Islet precursor cell (in vitro differentiated cells): Measurements from ENCODE around the gene KRTAP8-1.

Source experiments
- DNase-seq: peaks from one replicate; pipeline ENCODE4 v3.0.0-alpha.2; 2018

KRTAP8-1 gene

DNA sequence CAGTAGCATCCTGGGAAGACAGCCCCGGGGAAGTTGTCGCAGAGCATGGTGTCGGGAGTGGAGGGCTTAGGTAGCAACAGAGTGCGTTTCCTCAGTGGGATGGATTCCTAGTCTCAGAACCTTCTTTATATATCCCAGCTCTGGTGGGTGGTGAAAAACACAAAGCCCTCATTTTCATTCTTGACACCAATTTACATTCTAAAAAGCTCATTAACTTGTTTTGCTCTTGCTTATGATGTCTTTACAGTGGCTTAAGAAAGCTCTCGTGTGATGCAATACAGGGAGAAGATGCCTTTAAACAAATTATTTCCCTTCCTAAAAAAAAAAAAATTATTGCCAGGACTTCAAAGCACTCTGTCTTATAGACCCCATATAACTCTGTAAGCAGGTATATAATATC, at the start of gene KRTAP8-1:
Gene KRTAP8-1, minus strand, starts transcription at position 101 of the 400 bp plus-strand sequence. Its CDS starts 54 bp downstream, at position 47.
- DNase-seq: no peak

DNA sequence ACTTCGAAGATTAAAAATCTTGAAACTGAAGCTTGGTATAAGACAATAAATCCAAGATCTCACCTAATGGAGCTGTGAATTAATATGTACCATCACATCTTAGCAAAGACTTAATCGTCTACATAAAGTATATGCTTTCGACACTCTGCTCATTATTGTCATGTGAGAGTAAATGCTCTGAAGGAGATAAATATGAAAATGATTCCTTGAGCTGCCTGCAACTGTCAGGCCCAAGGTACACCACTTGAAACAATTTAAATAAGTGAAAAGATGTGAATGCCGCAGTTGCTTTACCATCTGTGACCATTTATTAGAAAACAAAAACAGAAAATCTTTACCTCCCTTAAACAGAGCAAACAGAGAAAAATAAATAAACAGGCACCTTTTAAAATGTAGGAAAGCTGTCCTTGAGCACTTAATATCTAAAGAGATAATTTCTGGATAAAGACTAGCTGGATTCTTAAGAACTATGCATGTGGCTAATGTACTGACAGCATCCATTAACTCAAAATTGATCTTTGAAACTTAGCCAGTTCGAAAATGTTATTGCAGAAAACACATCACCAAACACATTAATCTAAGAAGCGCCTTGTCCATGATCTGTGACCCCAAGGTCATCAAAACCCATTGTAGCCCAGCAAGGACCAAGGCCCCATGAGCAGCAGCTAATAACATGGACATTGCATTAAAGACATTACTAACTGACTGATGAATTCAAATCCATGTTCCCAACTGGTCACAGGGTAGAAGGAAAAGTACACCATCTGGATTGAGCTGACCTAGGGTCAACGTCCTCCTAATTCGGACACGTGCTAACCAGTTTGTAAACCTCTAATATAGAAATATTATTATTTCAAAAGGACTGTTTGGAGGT, 34.8 kb upstream of the KRTAP8-1 start:
- no peak for DNase-seq

DNA sequence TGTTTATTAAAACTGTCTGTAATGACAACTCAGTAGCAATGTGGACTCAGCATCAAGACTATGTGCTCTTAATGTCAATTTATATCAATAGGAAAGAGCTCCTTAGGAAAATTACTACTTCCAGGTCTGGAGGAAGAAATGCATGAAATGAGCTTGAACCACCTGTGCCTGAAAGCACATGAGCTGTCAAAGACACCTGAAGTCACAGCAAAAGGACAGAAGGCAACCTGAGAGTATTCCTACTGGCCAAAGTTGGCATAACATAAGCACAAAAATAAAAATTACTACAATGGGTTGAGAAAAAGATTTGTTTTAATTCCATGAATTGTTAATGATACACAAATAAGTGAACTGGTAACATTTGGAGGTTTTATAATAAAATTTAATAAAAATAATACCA, 29.9 kb upstream of the KRTAP8-1 start:
- no peak for DNase-seq

DNA sequence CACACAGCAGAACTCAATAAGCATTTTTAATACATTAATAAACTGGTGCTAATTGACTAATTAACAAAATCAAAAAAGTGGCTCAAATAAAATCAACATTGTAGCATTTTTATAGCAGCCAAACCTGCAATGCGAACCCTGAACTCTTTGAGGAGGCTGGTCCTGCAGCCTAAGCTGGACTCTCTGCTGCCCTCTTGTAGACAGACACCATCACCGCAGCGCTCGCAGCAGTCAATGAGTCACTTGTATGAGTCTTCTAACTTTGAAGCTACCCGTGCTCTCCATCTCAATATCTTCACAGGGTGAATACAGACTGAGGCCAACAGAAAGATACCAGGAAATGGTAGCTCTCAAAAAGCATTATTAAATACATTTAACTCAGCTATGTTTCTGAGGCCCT, 26.2 kb upstream of the KRTAP8-1 start:
- DNase-seq: peak; percentile 84

- no peak for DNase-seq
Measured at GRCh38 chr21:30838536-30838935, 25.5 kb upstream of the KRTAP8-1 start.

- peak; percentile 71 for DNase-seq
Measured at GRCh38 chr21:30831194-30831765, 18.2 kb upstream of the KRTAP8-1 start.

DNA sequence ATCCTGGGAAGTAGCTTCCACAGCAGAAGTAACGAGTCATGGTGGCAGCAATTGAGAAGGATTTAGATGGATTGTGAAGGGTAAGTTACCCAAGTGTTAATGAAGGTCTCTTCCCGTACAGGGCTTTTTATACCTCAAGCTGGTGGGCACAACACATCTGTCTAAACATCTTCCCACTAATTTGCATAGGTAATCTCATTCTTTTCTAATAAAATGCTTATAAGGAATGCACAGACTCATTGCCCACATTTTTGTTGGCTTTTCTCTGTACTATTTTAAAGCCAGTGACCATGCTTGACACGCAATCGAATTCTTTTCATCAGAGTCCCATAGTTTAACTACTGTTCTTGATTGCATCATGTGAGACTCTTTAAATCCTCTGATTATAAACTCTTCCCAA, 16.6 kb upstream of the KRTAP8-1 start, which contains the start of gene KRTAP7-1:
Gene KRTAP7-1, minus strand, starts transcription at position 101 of the 400 bp plus-strand sequence. Its CDS starts 61 bp downstream, at position 40.
- DNase-seq: no peak

GRCh38 chr21:30818837-30819610, 6.0 kb upstream of the KRTAP8-1 start:
- no peak for DNase-seq

GRCh38 chr21:30800605-30801004, 12.5 kb downstream of the KRTAP8-1 start:
- DNase-seq: no peak

DNA sequence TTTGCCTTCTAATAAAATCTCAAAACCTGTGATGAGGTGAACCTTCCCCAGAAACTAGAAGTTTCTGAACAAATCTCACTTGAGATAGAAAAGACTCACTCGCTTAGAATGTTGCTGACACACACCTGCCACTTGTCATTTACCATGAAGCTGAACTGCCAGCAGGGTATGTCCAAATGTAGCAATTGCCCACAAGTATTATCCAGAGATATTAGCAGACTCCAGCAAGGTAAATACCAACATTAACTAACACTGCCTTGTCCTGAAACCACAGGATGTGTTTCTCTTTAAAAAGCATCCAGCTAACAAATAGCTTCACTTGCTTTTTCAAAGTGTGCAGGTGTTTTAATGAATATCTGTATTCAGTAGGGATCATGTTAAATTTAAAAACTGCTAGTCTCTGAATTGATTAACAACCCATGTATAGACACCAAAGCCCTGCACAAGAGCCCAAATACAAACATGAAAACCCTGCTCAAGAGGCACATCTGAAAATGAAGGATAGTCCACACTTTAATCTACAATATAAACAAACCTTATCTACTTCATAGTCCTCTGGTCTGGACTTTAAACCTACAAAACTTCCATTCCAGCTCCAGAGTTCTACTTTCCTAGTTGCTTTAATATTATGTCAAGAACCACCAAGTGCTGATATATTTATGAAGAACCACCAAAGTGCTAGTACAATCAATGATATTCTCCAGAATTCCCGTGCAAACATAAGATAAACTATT, 19.3 kb downstream of the KRTAP8-1 start:
- DNase-seq: no peak

DNA sequence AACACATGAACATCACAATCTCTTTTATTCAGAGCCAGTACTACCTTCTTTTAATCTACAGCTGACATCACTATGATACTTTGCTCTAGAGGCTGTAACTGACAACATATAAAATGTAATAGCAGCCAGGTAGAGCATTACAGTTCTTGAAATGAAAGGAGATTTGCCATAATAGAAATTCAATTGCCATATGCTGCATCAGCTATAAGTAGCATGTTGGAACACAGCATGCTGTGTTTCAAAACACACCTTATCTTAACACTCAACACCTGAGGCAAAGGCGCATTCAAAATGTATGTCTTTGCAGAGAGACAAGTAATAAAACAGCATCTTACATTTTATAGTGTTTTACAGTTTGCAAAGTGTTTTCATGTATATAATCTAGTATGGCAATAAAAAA, 33.8 kb downstream of the KRTAP8-1 start:
- DNase-seq: no peak

DNA sequence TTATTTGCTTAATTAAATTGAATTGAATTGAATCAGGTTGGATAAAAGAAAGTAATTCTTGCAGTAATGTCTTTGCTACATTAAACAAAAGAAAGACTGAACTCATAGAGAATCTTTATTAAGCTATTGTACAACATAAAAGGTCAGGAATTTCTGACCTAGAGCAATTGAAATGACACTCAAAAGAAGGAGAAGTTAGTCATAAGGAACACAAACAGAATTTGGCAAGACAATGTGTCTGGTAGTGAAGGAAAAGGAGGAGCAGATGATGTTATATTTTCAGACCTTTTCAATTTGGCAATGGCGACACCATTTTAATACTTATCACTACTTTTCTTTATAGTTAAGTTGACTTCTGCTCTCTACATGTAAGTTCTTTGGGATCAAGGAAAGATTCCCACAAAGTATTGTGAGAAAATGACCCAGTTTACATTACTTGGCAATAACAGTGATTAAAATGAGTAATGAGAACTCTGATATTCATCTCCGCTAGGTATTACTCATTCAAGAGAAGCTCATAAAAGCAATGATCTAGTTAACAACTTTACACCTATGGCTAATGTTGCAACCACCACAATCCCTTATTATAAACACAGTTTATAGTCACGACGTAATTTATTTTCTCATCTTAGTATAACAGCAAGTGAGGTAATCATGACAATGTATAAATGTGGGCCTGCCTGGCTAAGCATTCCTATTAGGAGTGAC, 43.2 kb downstream of the KRTAP8-1 start:
- DNase-seq: no peak
